ENCODE results near the gene MDK. TPM values are rescaled to one million over a fixed set of nuclear protein-coding genes. Genes with fewer than 3 reads are reported as not detected.
"Not testable (repeated sequence)": the region's sequence is repeated elsewhere in the genome, so short reads cannot be mapped to it uniquely, and the experiment has no call there.

MDK gene
- total RNA-seq, 2 donors from 2014 or later = 5.8 to 14.8 TPM

DNA sequence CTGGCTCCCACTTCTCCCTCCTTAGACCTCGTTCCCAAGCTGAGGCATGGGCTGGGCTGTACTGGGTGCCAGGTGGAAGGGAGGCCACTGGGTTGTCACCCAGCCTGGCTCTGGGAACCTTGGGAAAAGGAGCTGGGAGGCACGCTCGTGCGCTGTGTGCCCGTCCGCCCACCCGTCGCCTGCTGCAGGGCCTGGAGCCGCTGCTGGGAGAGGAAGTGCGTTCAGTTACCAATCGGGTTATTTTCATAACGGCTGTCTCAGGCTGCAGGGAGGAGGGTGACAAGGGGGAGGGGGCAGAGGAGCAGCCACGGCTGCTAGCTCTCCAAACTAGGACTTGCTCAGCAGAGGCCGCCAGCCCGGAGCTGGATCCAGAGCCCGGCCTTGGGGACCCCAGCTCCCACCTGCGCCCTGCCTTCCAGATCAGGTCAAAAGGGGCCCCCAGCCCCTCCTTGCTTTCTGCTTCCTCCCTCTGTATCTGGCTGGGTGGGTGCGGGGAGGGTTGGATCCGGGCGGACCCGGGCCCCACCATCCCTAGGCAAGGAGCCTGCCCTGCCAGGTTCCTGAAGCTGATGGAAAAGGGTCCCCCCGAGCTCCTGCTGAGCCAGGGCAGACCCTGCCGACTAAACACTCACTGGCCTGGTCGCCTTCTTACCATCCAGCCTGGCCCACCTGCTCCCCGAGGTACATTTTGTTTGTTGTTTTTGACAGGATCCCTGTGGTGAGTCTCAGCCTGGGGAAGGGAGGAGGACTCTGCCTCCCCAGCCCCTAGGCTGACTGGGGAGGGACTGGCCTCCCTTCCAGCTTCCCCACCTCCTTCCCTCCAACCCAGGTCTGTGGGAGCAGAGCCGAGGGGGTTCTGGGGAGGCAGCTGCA is 19.9 kb upstream of the MDK start:
- H3K36me3 Mint-ChIP-seq = no peaks in the 10 kb centered on the region
- DNase-seq (ENCODE audit: low spot score in 2 of 2) (peak; percentile 67 to 69), ATAC-seq (peak; percentile 91 to 92)
- peak overlapping the region; percentile 89 to 95 for H3K27ac Mint-ChIP-seq
- no peaks in the 10 kb centered on the region for H3K9me3 Mint-ChIP-seq

DNA sequence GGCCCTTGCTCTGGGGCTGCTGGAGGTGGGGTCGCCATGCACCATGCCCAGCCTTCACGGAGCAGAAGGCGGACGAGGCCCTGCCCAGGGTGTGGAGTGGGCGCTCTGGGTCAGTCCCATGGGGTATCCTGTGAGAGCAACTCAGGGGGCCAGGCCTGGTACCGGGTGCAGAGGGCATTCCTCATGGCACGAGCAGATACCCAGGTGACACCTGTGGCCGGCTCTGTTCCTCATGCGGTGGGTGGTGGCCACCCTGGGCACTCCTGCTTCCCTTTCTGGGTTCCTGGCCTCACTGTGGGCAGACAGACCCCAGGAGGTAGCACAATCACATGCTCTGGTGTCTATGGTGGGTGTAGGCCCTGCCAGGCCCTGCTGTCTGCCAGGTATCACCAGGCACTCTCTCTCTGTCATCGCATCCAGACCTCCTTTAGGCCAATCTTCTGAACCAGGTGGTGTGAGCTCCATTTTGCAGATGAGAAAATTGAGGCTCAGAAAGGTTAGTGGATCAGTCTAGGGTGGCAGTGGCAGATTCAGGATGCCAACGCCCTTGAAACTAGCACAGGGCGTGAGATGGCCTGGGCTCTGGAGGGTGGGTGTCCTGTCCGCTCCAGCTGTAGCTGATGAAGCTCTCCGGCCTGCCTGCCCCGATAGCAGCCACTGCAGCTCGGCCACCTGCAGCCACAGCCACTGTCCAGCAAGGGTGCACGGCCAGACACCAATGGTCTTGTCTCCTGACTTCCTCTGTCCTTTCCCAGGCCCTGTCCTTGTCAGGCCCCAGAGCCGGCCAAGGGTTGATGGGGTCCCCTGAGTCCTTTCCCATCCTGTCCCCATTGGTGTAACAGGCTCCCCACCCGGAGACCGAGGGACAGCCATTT is 19.1 kb upstream of the MDK start:
- no peak for DNase-seq (ENCODE audit: low spot score in 2 of 2)
- ATAC-seq = no peak
- H3K9me3 Mint-ChIP-seq = no peaks in the 10 kb centered on the region
- H3K36me3 Mint-ChIP-seq = no peaks in the 10 kb centered on the region
- H3K27ac Mint-ChIP-seq = peak overlapping the region; percentile 89 to 91

DNA sequence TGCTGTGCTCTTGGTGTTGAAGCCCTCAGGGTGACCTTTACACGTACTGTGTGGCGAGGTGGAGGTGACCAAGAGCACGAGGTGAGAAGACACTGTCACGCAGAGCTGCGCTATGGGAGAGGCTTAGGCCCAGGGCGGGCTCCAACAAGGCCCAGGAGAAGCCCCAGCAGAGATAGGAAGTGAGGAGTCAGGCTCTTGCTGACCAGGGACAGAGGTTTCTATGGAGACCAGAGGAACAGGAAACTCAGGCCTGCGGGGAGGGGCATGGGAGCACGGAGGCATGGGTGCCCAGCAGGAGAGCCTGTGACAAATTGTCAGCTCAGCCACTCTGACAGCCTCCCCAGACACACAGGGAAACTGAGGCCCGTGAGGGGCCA is 18.4 kb upstream of the MDK start:
- peak overlapping the region; percentile 89 to 91 for H3K27ac Mint-ChIP-seq
- DNase-seq (ENCODE audit: low spot score in 2 of 2) = no peak
- H3K36me3 Mint-ChIP-seq = no peaks in the 10 kb centered on the region
- H3K9me3 Mint-ChIP-seq = no peaks in the 10 kb centered on the region
- peak in 1 of 2 donors; percentile 6 for ATAC-seq

DNA sequence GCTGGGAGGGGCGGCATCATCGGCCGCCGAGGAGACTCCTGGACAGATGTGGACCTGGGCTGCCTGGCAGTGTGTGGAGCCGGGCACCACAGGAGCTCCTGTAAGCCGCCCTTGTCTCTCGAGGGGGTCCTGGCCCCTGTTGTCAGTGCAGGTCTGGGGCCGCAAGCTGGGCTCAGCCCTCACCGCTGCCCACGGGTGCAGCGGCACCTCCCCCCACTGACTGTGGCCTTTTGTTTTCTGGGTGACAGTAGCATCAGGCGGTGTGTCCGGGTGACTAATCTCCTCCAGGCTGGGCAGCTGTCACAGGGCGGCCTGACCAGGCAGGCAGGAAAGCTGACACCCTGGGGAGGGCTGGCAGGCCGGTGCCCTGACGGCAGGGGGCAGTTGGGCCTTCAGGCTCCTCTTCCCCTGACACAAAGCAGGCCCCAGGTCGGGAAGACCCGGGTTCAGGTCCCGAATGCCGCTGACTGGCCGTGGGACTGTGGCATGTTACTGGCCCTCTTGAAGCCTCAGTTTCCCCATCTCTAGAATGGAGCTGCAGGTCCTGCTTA is 17.9 kb upstream of the MDK start:
- DNase-seq (ENCODE audit: low spot score in 2 of 2) (no peak), ATAC-seq (peak in 1 of 2 donors; percentile 8)
- peak overlapping the region in 1 of 2 donors; percentile 89 for H3K27ac Mint-ChIP-seq
- no peaks in the 10 kb centered on the region for H3K9me3 Mint-ChIP-seq
- no peaks in the 10 kb centered on the region for H3K36me3 Mint-ChIP-seq

DNA sequence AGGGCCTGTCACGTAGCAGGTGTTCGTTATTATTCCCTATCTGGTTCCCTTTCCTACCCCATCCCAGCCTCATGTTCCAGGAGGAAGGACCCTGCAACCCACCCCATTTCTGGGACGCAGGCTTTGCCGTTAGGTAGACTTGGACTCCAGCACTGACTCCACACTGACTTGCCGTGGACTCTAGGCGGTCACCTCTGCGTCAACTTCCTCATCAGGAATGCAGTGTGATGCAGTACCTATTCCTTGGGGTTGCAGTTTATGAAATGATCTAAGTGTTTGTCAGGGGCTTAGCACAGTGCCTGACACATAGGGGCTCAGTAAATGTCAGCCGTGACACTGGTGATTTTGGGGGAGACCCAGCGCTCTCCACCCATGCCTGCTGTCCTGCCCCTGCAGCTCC is 17.4 kb upstream of the MDK start:
- Mint-ChIP-seq H3K36me3 (no peaks in the 10 kb centered on the region), H3K9me3 (no peaks in the 10 kb centered on the region), H3K27ac (peak overlapping the region; percentile 89 to 92)
- no peak for DNase-seq (ENCODE audit: low spot score in 2 of 2)
- ATAC-seq = no peak

DNA sequence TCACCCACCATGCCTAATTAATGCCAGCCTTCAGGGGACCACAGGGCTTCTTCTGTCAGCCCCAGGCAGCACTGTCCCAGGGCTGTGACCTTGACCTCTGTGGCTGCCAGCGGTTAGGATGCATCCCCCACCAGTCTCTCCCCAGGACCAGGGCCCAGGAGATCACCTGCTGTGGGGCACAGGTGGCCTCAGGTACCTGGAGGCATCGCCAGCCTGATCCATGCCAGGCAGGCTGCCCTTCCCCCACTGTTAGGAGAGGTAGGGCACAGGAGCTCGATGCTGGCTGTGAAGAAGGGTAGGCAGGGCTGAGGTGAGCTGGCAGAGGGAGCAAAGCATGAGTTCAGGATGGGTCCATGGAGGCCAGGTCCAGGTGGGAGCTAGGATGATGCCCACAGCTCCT is 16.7 kb upstream of the MDK start:
- peak overlapping the region; percentile 89 to 92 for H3K27ac Mint-ChIP-seq
- H3K9me3 Mint-ChIP-seq = no peaks in the 10 kb centered on the region
- no peak for ATAC-seq
- DNase-seq (ENCODE audit: low spot score in 2 of 2) = no peak
- no peaks in the 10 kb centered on the region for H3K36me3 Mint-ChIP-seq

DNA sequence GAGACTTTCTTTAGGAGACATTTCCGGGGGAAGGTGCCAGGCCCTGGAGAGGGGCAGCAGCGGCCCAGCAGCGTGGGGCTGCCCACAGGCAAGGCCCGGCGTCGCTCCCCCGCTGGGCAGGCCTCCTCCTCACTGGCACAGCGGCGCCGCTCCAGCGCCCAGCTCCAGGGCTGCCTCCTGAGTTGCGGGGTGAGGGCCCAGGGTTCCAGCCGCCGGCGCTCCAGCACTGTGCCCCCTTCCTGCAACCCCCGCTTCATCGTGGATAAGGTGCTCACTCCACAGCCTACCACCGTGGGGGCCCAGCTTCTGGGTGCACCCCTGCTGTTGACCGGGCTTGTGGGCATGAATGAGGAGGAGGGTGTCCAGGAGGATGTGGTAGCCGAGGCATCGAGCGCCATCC is 15.2 kb upstream of the MDK start:
- no peak overlapping the region for H3K27ac Mint-ChIP-seq
- ATAC-seq (no peak), DNase-seq (ENCODE audit: low spot score in 2 of 2) (no peak)
- no peaks in the 10 kb centered on the region for H3K9me3 Mint-ChIP-seq
- H3K36me3 Mint-ChIP-seq = peaks cover 4 to 5% of the 10 kb centered on the region in 2 donors

DNA sequence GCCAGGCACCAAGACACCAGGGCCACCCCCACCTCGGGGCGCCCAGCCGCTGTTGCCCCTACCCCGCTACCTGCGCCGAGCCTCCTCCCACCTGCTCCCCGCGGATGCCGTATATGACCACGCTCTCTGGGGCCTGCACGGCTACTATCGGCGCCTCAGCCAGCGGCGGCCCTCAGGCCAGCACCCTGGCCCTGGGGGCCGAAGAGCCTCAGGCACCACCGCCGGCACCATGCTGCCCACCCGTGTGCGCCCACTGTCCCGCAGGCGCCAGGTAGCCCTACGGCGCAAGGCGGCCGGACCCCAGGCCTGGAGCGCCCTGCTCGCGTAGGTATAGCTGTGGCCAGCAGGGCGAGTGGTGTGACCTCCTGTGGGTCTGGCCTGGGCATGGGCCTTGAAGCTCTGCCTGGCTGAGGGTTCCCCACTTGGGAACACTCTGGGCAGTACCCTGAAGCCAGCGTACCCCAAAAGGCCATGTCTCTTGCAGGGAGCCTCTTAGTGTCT is 14.8 kb upstream of the MDK start:
- no peaks in the 10 kb centered on the region for H3K9me3 Mint-ChIP-seq

DNA sequence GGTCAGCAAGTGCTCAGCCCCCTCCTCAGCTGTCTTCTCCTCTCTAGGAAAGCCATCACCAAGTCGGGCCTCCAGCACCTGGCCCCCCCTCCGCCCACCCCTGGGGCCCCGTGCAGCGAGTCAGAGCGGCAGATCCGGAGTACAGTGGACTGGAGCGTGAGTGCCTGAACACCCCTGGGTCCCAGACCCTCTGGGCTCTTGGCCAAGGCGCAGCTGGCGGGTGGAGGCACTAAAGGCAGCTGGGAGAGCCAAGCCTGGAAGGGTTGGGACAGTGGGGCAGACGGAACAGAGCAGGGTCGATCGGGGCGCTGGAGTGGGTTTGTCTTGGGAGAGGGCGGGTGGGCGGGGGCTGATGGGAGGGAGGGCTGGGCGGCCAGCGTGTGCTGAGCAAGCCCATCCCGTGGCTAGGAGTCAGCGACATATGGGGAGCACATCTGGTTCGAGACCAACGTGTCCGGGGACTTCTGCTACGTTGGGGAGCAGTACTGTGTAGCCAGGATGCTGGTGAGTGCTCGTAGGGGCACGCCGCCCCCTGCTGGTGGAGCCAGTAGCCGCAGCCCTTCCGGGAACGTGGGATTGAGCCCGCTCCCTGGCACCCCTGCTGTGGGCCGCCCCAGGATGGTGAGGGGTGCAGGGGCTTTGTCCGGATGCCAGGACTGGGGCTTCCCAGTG is 14.1 kb upstream of the MDK start:
- Mint-ChIP-seq H3K27ac (peak overlapping the region; percentile 50 to 66), H3K36me3 (peaks cover 4 to 5% of the 10 kb centered on the region in 2 donors), H3K9me3 (no peaks in the 10 kb centered on the region)
- ATAC-seq (peak; percentile 82 to 87), DNase-seq (ENCODE audit: low spot score in 2 of 2) (peak in 1 of 2 donors; percentile 85)

More for the DNA sequence above, 14.8 kb upstream of the MDK start:
- peak overlapping the region in 1 of 2 donors; percentile 66 for H3K27ac Mint-ChIP-seq
- DNase-seq (ENCODE audit: low spot score in 2 of 2) = no peak
- H3K36me3 Mint-ChIP-seq = peaks cover 4 to 5% of the 10 kb centered on the region in 2 donors
- ATAC-seq = no peak

DNA sequence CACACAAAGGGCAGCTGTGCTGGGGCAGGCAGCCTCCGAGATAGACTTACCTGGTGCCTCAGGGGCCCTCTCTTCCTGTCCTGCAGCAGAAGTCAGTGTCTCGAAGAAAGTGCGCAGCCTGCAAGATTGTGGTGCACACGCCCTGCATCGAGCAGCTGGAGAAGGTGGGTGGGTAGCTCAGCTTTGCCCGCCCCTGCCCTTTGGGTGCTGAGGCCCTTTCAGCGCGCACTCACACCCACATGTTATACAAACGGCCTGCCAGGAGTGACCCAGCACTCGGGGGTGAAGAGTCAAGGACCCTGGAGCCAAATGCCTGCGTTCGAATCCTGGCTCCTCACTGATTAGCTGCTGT is 13.6 kb upstream of the MDK start:
- H3K27ac Mint-ChIP-seq = peak overlapping the region; percentile 60 to 66
- DNase-seq (ENCODE audit: low spot score in 2 of 2) (no peak), ATAC-seq (no peak)
- H3K36me3 Mint-ChIP-seq = peaks cover 4 to 5% of the 10 kb centered on the region in 2 donors
- no peaks in the 10 kb centered on the region for H3K9me3 Mint-ChIP-seq

DNA sequence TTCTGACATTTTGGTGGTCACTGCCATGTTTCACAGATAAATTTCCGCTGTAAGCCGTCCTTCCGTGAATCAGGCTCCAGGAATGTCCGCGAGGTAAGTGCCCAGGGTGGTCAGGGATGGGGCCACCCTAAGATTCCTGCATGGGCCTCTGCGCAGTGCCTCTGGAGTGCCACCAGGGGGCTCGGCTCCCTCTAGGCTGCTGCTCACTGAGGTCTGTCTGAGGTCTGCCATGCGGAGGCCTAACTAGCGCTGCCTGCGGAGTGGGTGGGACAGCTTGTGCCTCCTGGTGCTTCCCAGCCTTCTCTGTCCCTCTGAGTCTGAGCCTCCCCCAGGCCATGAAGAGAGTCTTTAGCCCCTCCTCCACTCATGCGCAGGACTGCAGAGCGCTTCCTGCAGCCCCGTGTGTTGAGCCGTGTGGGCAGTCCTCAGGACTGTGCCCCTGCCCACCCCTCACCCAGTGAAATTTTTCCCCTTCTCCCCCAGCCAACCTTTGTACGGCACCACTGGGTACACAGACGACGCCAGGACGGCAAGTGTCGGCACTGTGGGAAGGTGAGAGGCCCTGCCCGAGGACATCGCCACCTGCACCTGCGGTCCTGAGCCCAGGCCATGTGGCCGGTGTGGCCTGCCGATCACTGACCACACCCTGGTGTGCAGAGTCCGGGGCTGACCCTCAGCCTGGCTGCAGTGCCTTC is 11.9 kb upstream of the MDK start:
- peak overlapping the region in 1 of 2 donors; percentile 66 for H3K27ac Mint-ChIP-seq
- peaks cover 4 to 5% of the 10 kb centered on the region in 2 donors for H3K36me3 Mint-ChIP-seq
- DNase-seq (ENCODE audit: low spot score in 2 of 2) = peak in 1 of 2 donors; percentile 64
- H3K9me3 Mint-ChIP-seq = no peaks in the 10 kb centered on the region
- ATAC-seq = peak; percentile 62 to 64

DNA sequence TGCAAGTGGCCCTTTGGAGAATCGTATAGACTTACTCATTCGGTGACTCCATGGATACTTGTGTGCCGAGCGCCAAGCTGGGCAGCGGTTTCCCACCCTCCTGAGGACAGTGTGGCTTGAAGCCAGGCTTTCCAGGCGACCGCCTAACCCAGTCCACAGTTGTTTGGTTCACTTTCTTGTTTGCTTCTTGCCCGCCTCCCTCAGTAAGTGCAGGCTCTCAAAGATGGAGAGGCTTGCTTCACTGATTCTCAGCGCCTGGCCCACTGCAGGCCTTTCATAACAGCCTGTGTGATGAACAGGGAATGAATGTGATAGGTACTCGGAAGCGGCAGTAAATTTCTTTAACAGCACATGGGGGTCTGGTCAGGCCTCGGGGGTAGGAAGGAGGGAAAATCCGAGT is 11.2 kb upstream of the MDK start:
- peak overlapping the region; percentile 43 to 81 for H3K27ac Mint-ChIP-seq
- ATAC-seq (no peak), DNase-seq (ENCODE audit: low spot score in 2 of 2) (no peak)
- no peaks in the 10 kb centered on the region for H3K9me3 Mint-ChIP-seq
- peaks cover 6 to 9% of the 10 kb centered on the region in 2 donors for H3K36me3 Mint-ChIP-seq

DNA sequence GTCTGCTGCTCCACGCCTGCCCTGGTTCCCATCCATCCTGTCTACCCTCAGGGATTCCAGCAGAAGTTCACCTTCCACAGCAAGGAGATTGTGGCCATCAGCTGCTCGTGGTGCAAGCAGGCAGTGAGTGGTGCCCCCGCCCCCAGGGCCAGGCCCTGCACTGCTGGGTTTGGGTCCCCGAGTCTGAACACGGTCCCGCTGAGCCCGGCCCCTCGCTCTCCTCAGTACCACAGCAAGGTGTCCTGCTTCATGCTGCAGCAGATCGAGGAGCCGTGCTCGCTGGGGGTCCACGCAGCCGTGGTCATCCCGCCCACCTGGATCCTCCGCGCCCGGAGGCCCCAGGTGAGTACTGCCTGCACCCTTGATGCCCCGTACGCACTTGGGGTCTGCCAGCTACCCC is 10.2 kb upstream of the MDK start:
- H3K36me3 Mint-ChIP-seq; H3K9me3 Mint-ChIP-seq; ATAC-seq; DNase-seq (ENCODE audit: low spot score in 2 of 2): not testable (repeated sequence)
- H3K27ac Mint-ChIP-seq = peak overlapping the region; percentile 84 to 94

DNA sequence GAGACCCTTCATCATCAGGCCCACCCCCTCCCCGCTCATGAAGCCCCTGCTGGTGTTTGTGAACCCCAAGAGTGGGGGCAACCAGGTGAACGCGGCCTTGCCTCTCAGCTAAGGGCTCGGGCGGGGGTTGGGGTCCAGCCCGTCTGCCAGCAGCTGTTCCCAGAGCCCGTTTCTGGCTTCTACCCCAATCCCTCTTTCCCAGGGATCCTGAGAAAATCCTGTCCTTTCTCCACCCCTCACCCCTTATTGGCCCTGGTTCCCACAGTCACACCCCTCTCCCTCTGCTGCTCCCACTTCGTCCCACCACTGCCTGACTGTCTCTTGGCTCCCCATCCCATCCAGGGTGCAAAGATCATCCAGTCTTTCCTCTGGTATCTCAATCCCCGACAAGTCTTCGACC is 9.4 kb upstream of the MDK start:
- H3K27ac Mint-ChIP-seq = peak overlapping the region in 1 of 2 donors; percentile 84
- peaks cover 8 to 10% of the 10 kb centered on the region in 2 donors for H3K36me3 Mint-ChIP-seq

DNA sequence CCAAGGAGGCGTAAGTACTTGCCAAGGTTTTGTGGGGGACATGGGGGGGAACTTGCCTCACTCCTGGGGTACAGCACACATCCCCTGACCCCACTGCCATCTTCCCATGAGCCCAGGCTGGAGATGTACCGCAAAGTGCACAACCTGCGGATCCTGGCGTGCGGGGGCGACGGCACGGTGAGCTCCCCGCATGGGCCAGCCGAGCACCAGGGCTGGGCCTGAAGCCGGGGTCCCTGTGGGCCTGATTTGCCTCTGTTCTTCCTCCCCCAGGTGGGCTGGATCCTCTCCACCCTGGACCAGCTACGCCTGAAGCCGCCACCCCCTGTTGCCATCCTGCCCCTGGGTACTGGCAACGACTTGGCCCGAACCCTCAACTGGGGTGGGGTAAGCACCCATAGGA is 9.0 kb upstream of the MDK start:
- peaks cover 8 to 14% of the 10 kb centered on the region in 2 donors for H3K36me3 Mint-ChIP-seq
- ATAC-seq; H3K9me3 Mint-ChIP-seq; DNase-seq (ENCODE audit: low spot score in 2 of 2): not testable (repeated sequence)
- peak overlapping the region in 1 of 2 donors; percentile 11 for H3K27ac Mint-ChIP-seq

More for the DNA sequence above, 9.4 kb upstream of the MDK start:
- no peaks in the 10 kb centered on the region for H3K9me3 Mint-ChIP-seq
- ATAC-seq (no peak), DNase-seq (ENCODE audit: low spot score in 2 of 2) (no peak)

Measured in activated naive CD4-positive, alpha-beta T cell treated with anti-CD3 and anti-CD28 coated beads, Interleukin-2, amount 50 U/mL, for 72 hours (primary cell).